ENCODE data around the gene DGAT2. TPM values are rescaled to one million over a fixed set of nuclear protein-coding genes. Genes with fewer than 3 reads are reported as not detected.
A peak's percentile ranks its signal among the peaks of the same experiment; 100 is the strongest.

The DGAT2 gene
- total RNA-seq, 1 experiment from 2014 or later: 75.8 TPM

GRCh38 chr11:75733071-75733430 is 35.5 kb upstream of the DGAT2 start:
- H3K4me1 ChIP-seq: peaks cover 28% of the 10 kb centered on the region
- no TSS peak for BruUV-seq (replicated peaks)
- Mint-ChIP-seq H3K36me3 (ENCODE audit: insufficient read depth, unreplicated experiment) (peaks cover 5% of the 10 kb centered on the region), H3K4me3 (ENCODE audit: unreplicated experiment) (no peak overlapping the region), H3K9me3 (ENCODE audit: unreplicated experiment) (no peaks in the 10 kb centered on the region), H3K27me3 (ENCODE audit: insufficient read depth, unreplicated experiment) (no peaks in the 10 kb centered on the region), H3K4me1 (ENCODE audit: low read depth, unreplicated experiment) (peaks cover 20% of the 10 kb centered on the region), H3K27ac (ENCODE audit: unreplicated experiment) (no peak overlapping the region)
- peak in 1 of 2 experiments; percentile 24 for DNase-seq
- H3K4me3 ChIP-seq (ENCODE audit: low read depth, low read length): no peak overlapping the region
- H3K36me3 ChIP-seq (ENCODE audit: control insufficient read depth, insufficient read depth, low read length): no peaks in the 10 kb centered on the region
- 0 out of 2 replicates have a peak, but pooled peaks cover 3% of the 10 kb centered on the region for H3K9me3 ChIP-seq
- intact Hi-C loops (cut with micrococcal nuclease; ENCODE audit: unreplicated experiment): no loop called here
- TF ChIP-seq CTCF (IDR thresholded peaks at IDR 0.05; ENCODE audit: insufficient read depth in 1 of 2, low read depth in 1 of 2, low read length in 1 of 2, severe bottlenecking in 1 of 2, unreplicated experiment in 1 of 2): no peak
- CTCF ChIA-PET: no interaction called here
- H3K27me3 ChIP-seq (replicated peaks; ENCODE audit: control insufficient read depth, insufficient read depth, low read length): no peaks in the 10 kb centered on the region
- POLR2A ChIA-PET: no interaction called here

- no peaks in the 10 kb centered on the region for H3K9me3 Mint-ChIP-seq (ENCODE audit: unreplicated experiment)
- H3K27me3 ChIP-seq (replicated peaks; ENCODE audit: control insufficient read depth, insufficient read depth, low read length): no peaks in the 10 kb centered on the region
- H3K27ac Mint-ChIP-seq (ENCODE audit: unreplicated experiment): peak overlapping the region; percentile 71
- H3K4me1 Mint-ChIP-seq (ENCODE audit: low read depth, unreplicated experiment): peaks cover 20% of the 10 kb centered on the region
- BruUV-seq (replicated peaks): no TSS peak
- no peaks in the 10 kb centered on the region for H3K27me3 Mint-ChIP-seq (ENCODE audit: insufficient read depth, unreplicated experiment)
- no peak overlapping the region for H3K4me3 Mint-ChIP-seq (ENCODE audit: unreplicated experiment)
- H3K36me3 Mint-ChIP-seq (ENCODE audit: insufficient read depth, unreplicated experiment): peaks cover 5% of the 10 kb centered on the region
- CTCF ChIA-PET: no interaction called here
- intact Hi-C loops (cut with micrococcal nuclease; ENCODE audit: unreplicated experiment): no loop called here
- peak in 1 of 2 experiments; percentile 38 for DNase-seq
- H3K36me3 ChIP-seq (ENCODE audit: control insufficient read depth, insufficient read depth, low read length): no peaks in the 10 kb centered on the region
- H3K4me1 ChIP-seq: peaks cover 28% of the 10 kb centered on the region
- TF ChIP-seq CTCF (IDR thresholded peaks at IDR 0.05; ENCODE audit: insufficient read depth in 1 of 2, low read depth in 1 of 2, low read length in 1 of 2, severe bottlenecking in 1 of 2, unreplicated experiment in 1 of 2): no peak
- POLR2A ChIA-PET: interaction anchor here (0.6 kb wide), 1 partner anchor 152 kb away, joined by 3 read pairs; no protein-coding TSS in a partner anchor
- H3K9me3 ChIP-seq: 0 out of 2 replicates have a peak, but pooled peaks cover 3% of the 10 kb centered on the region
- no peak overlapping the region for H3K4me3 ChIP-seq (ENCODE audit: low read depth, low read length)
These were observed 35.0 kb upstream of the DGAT2 start for GRCh38 chr11:75733431-75734107.

GRCh38 chr11:75734491-75735180 is 33.9 kb upstream of the DGAT2 start:
- no peak for TF ChIP-seq CTCF (IDR thresholded peaks at IDR 0.05; ENCODE audit: insufficient read depth in 1 of 2, low read depth in 1 of 2, low read length in 1 of 2, severe bottlenecking in 1 of 2, unreplicated experiment in 1 of 2)
- ChIA-PET POLR2A (interaction anchor here (0.6 kb wide), 1 partner anchor 153 kb away, joined by 3 read pairs; no protein-coding TSS in a partner anchor), CTCF (no interaction called here)
- Histone ChIP-seq H3K27me3 (replicated peaks; ENCODE audit: control insufficient read depth, insufficient read depth, low read length) (no peaks in the 10 kb centered on the region), H3K9me3 (peaks cover 3% of the 10 kb centered on the region; the same call in 1 of the 2 replicates), H3K36me3 (ENCODE audit: control insufficient read depth, insufficient read depth, low read length) (no peaks in the 10 kb centered on the region), H3K4me1 (peaks cover 28% of the 10 kb centered on the region), H3K4me3 (ENCODE audit: low read depth, low read length) (no peak overlapping the region)
- Mint-ChIP-seq H3K27ac (ENCODE audit: unreplicated experiment) (peak overlapping the region; percentile 71), H3K4me1 (ENCODE audit: low read depth, unreplicated experiment) (peaks cover 20% of the 10 kb centered on the region), H3K36me3 (ENCODE audit: insufficient read depth, unreplicated experiment) (peaks cover 5% of the 10 kb centered on the region), H3K27me3 (ENCODE audit: insufficient read depth, unreplicated experiment) (no peaks in the 10 kb centered on the region), H3K4me3 (ENCODE audit: unreplicated experiment) (no peak overlapping the region), H3K9me3 (ENCODE audit: unreplicated experiment) (no peaks in the 10 kb centered on the region)
- no TSS peak for BruUV-seq (replicated peaks)
- intact Hi-C loops (cut with micrococcal nuclease; ENCODE audit: unreplicated experiment): no loop called here
- peak; percentile 51 to 91 for DNase-seq

Measured in Caco-2 (cell line).